Measurements from ENCODE around the gene CEACAM1.
"Not testable (repeated sequence)": the region's sequence is repeated elsewhere in the genome, so short reads cannot be mapped to it uniquely, and the experiment has no call there.

CEACAM1 gene

GRCh38 chr19:42555801-42556200, 27.5 kb upstream of the CEACAM1 start:
- no peak for DNase-seq (ENCODE audit: low spot score)
- in situ Hi-C loops (cut with MboI; ENCODE audit: low sequenced_read_pairs, unreplicated experiment), result no loop called here
- TF ChIP-seq CTCF (IDR thresholded peaks at IDR 0.05; ENCODE audit: borderline replicate concordance, control extremely low read depth, extremely low read depth, insufficient read depth, missing control alignments), result no peak

GRCh38 chr19:42555317-42555716, 27.0 kb upstream of the CEACAM1 start:
- no peak for TF ChIP-seq CTCF (IDR thresholded peaks at IDR 0.05; ENCODE audit: borderline replicate concordance, control extremely low read depth, extremely low read depth, insufficient read depth, missing control alignments)
- no peak for DNase-seq (ENCODE audit: low spot score)
- in situ Hi-C loops (cut with MboI; ENCODE audit: low sequenced_read_pairs, unreplicated experiment), result no loop called here

- DNase-seq (ENCODE audit: low spot score), result no peak
- in situ Hi-C loops (cut with MboI; ENCODE audit: low sequenced_read_pairs, unreplicated experiment), result no loop called here
- no peak for TF ChIP-seq CTCF (IDR thresholded peaks at IDR 0.05; ENCODE audit: borderline replicate concordance, control extremely low read depth, extremely low read depth, insufficient read depth, missing control alignments)
These were observed 25.8 kb upstream of the CEACAM1 start for GRCh38 chr19:42554046-42554575.

GRCh38 chr19:42553292-42554045, 25.2 kb upstream of the CEACAM1 start:
- in situ Hi-C loops (cut with MboI; ENCODE audit: low sequenced_read_pairs, unreplicated experiment), result no loop called here
- DNase-seq (ENCODE audit: low spot score), result no peak
- no peak for TF ChIP-seq CTCF (IDR thresholded peaks at IDR 0.05; ENCODE audit: borderline replicate concordance, control extremely low read depth, extremely low read depth, insufficient read depth, missing control alignments)

- no peak for TF ChIP-seq CTCF (IDR thresholded peaks at IDR 0.05; ENCODE audit: borderline replicate concordance, control extremely low read depth, extremely low read depth, insufficient read depth, missing control alignments)
- in situ Hi-C loops (cut with MboI; ENCODE audit: low sequenced_read_pairs, unreplicated experiment), result no loop called here
- no peak for DNase-seq (ENCODE audit: low spot score)
These were observed 24.1 kb upstream of the CEACAM1 start for GRCh38 chr19:42552086-42553065.

- in situ Hi-C loops (cut with MboI; ENCODE audit: low sequenced_read_pairs, unreplicated experiment), result not testable (repeated sequence)
These were observed 22.2 kb upstream of the CEACAM1 start for GRCh38 chr19:42550521-42550920.

GRCh38 chr19:42549067-42549466, 20.8 kb upstream of the CEACAM1 start:
- in situ Hi-C loops (cut with MboI; ENCODE audit: low sequenced_read_pairs, unreplicated experiment); DNase-seq (ENCODE audit: low spot score): not testable (repeated sequence)

More at GRCh38 chr19:42550521-42550920, 22.2 kb upstream of the CEACAM1 start:
- not testable (repeated sequence) for DNase-seq (ENCODE audit: low spot score)

All from GM13976 (cell line).